Measurements from ENCODE around the gene SUPT5H.

The SUPT5H gene

GRCh38 chr19:39507715-39508364, 62.5 kb downstream of the SUPT5H start:
- in situ Hi-C loops (cut with HindIII; ENCODE audit: low pct_ligation_motif_present, low pct_unique_long_range_greater_than_20kb, low sequenced_read_pairs), result no loop called here
- no peak for DNase-seq

- DNase-seq, result no peak
- in situ Hi-C loops (cut with HindIII; ENCODE audit: low pct_ligation_motif_present, low pct_unique_long_range_greater_than_20kb, low sequenced_read_pairs), result no loop called here
Observed at GRCh38 chr19:39508629-39509028, 63.2 kb downstream of the SUPT5H start.

GRCh38 chr19:39509233-39509632, 63.9 kb downstream of the SUPT5H start:
- no peak for DNase-seq

GRCh38 chr19:39512988-39513387, 67.6 kb downstream of the SUPT5H start:
- DNase-seq, result no peak

More at GRCh38 chr19:39509233-39509632, 63.9 kb downstream of the SUPT5H start:
- in situ Hi-C loops (cut with HindIII; ENCODE audit: low pct_ligation_motif_present, low pct_unique_long_range_greater_than_20kb, low sequenced_read_pairs), result no loop called here

GRCh38 chr19:39514840-39515550, 69.6 kb downstream of the SUPT5H start, which contains the start of gene SELENOV:
Gene SELENOV (plus strand): TSS chr19:39515139. CDS start chr19:39515213, 74 bp downstream.
- no peak for DNase-seq
- in situ Hi-C loops (cut with HindIII; ENCODE audit: low pct_ligation_motif_present, low pct_unique_long_range_greater_than_20kb, low sequenced_read_pairs), result no loop called here

More at GRCh38 chr19:39512988-39513387, 67.6 kb downstream of the SUPT5H start:
- in situ Hi-C loops (cut with HindIII; ENCODE audit: low pct_ligation_motif_present, low pct_unique_long_range_greater_than_20kb, low sequenced_read_pairs), result no loop called here

- in situ Hi-C loops (cut with HindIII; ENCODE audit: low pct_ligation_motif_present, low pct_unique_long_range_greater_than_20kb, low sequenced_read_pairs), result no loop called here
- DNase-seq, result no peak
Observed at GRCh38 chr19:39515551-39516191, 70.3 kb downstream of the SUPT5H start.

- DNase-seq, result no peak
- in situ Hi-C loops (cut with HindIII; ENCODE audit: low pct_ligation_motif_present, low pct_unique_long_range_greater_than_20kb, low sequenced_read_pairs), result no loop called here
Observed at GRCh38 chr19:39516270-39516669, 70.9 kb downstream of the SUPT5H start.

- in situ Hi-C loops (cut with HindIII; ENCODE audit: low pct_ligation_motif_present, low pct_unique_long_range_greater_than_20kb, low sequenced_read_pairs), result no loop called here
- no peak for DNase-seq
Observed at GRCh38 chr19:39517432-39517831, 72.0 kb downstream of the SUPT5H start.

GRCh38 chr19:39518458-39518857, 73.1 kb downstream of the SUPT5H start:
- no peak for DNase-seq
- in situ Hi-C loops (cut with HindIII; ENCODE audit: low pct_ligation_motif_present, low pct_unique_long_range_greater_than_20kb, low sequenced_read_pairs), result no loop called here

- no peak for DNase-seq
- in situ Hi-C loops (cut with HindIII; ENCODE audit: low pct_ligation_motif_present, low pct_unique_long_range_greater_than_20kb, low sequenced_read_pairs), result no loop called here
Observed at GRCh38 chr19:39518975-39519374, 73.6 kb downstream of the SUPT5H start.

GRCh38 chr19:39520541-39521484, 75.4 kb downstream of the SUPT5H start:
- DNase-seq, result no peak
- in situ Hi-C loops (cut with HindIII; ENCODE audit: low pct_ligation_motif_present, low pct_unique_long_range_greater_than_20kb, low sequenced_read_pairs), result no loop called here

GRCh38 chr19:39524495-39524894, 79.1 kb downstream of the SUPT5H start:
- in situ Hi-C loops (cut with HindIII; ENCODE audit: low pct_ligation_motif_present, low pct_unique_long_range_greater_than_20kb, low sequenced_read_pairs), result no loop called here
- DNase-seq, result no peak

- in situ Hi-C loops (cut with HindIII; ENCODE audit: low pct_ligation_motif_present, low pct_unique_long_range_greater_than_20kb, low sequenced_read_pairs), result no loop called here
Observed at GRCh38 chr19:39525205-39525604, 79.8 kb downstream of the SUPT5H start.

More at GRCh38 chr19:39525205-39525604, 79.8 kb downstream of the SUPT5H start:
- no peak for DNase-seq
